ENCODE measurements around the gene SMIM9.
"Not testable (repeated sequence)": the region's sequence is repeated elsewhere in the genome, so short reads cannot be mapped to it uniquely, and the experiment has no call there.

Gene SMIM9

DNA sequence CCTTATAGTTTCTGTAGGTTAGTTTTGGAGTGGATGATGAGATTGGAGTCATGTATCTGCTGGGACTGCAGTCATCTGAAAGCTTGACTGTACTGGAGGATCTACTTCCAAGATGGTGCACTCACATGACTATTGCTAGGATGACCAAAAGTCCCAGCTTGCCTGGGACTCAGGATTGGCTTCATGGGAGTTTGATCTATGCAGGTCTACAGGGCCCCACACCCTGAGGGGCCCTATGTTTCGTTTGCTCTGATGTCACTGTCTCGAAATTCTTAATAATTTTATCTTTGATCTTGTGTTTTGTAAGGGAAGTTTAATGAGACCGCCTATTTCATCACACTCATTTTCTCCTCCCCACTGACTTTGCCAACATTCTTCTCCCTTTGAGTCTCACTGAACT is at the start of gene SMIM9:
Gene SMIM9 (minus strand): TSS at position 101 of the 400 bp plus-strand sequence. CDS start 3,806 bp downstream, outside the sequence.
- DNase-seq (ENCODE audit: low read depth, low spot score): no peak
- Histone ChIP-seq H3K9ac (ENCODE audit: insufficient read length) (no peak within 1 kb of the TSS), H3K27ac (no peak within 1 kb of the TSS), H3K36me3 (ENCODE audit: insufficient read depth, low read length) (no peaks in the 10 kb centered on the region), H3K9me3 (ENCODE audit: low read depth, low read length) (no peaks in the 10 kb centered on the region), H3K4me3 (no peak within 1 kb of the TSS)
- TF ChIP-seq POLR2AphosphoS5 (IDR thresholded peaks at IDR 0.05; ENCODE audit: borderline replicate concordance, low read depth, low read length): no peak

DNA sequence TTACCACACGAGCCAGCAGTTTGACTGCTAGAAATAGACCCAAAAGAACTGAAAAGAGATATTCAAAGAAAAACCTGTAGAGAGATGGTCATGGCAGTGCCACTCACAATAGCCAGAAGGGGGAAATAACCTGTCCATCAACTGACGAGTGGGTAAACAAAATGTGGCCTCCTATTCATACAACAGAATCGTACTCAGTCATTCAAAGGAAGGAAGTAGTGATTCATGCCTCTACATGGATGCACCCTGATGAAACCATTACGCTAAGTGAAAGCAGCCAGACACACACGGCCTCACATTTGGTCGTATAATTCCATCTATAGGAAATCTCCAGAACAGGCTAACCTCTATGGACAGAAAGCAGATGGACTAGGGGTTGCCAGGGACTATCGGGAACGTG is 49.6 kb upstream of the SMIM9 start:
- DNase-seq (ENCODE audit: low read depth, low spot score); H3K9ac ChIP-seq (ENCODE audit: insufficient read length); H3K36me3 ChIP-seq (ENCODE audit: insufficient read depth, low read length); H3K9me3 ChIP-seq (ENCODE audit: low read depth, low read length); H3K4me3 ChIP-seq; H3K27ac ChIP-seq: not testable (repeated sequence)

DNA sequence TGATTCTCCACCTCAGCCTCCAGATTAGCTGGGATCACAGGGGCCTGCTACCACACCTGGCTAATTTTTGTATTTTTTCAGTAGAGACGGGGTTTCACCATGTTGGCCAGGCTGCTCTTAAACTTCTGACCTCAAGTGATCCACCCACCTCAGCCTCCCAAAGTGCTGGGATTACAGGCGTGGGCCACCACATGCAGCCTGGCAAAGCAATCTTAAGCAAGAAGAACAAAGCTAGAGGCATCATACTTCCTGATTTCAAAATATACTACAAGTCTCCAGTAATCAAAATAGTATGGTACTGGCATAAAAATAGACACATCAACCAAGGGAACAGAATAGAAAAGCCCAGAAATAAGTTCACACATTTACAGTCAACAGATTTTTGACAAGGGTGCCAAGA is 38.9 kb upstream of the SMIM9 start:
- TF ChIP-seq EZH2 (IDR thresholded peaks at IDR 0.05) (no peak), POLR2AphosphoS5 (IDR thresholded peaks at IDR 0.05; ENCODE audit: borderline replicate concordance, low read depth, low read length) (no peak), FOXP2 (optimal IDR thresholded peaks at IDR 0.05; ENCODE audit: control extremely low read depth, extremely low read length, insufficient read depth) (no peak)
- H3K4me3 ChIP-seq: no peak overlapping the region
- H3K27ac ChIP-seq: no peak overlapping the region
- no peaks in the 10 kb centered on the region for H3K9me3 ChIP-seq (ENCODE audit: low read depth, low read length)
- no peak for DNase-seq (ENCODE audit: low read depth, low spot score)
- H3K36me3 ChIP-seq (ENCODE audit: insufficient read depth, low read length): no peaks in the 10 kb centered on the region
- H3K9ac ChIP-seq (ENCODE audit: insufficient read length): no peak overlapping the region

DNA sequence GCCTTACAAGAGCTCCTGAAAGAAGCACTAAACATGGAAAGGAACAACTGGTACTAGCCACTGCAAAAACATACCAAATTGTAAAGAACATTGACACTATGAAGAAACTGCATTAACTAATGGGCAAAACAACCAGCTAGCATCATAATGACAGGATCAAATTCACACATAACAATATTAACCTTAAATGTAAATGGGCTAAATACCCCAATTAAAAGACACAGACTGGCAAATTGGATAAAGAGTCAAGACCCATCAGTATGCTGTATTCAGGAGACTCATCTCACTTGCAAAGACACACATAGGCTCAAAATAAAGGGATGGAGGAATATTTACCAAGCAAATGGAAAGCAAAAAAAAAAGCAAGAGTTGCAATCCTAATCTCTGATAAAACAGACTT is 34.1 kb upstream of the SMIM9 start:
- not testable (repeated sequence) for H3K36me3 ChIP-seq (ENCODE audit: insufficient read depth, low read length); H3K4me3 ChIP-seq; H3K9ac ChIP-seq (ENCODE audit: insufficient read length); H3K27ac ChIP-seq; H3K9me3 ChIP-seq (ENCODE audit: low read depth, low read length); DNase-seq (ENCODE audit: low read depth, low spot score)

DNA sequence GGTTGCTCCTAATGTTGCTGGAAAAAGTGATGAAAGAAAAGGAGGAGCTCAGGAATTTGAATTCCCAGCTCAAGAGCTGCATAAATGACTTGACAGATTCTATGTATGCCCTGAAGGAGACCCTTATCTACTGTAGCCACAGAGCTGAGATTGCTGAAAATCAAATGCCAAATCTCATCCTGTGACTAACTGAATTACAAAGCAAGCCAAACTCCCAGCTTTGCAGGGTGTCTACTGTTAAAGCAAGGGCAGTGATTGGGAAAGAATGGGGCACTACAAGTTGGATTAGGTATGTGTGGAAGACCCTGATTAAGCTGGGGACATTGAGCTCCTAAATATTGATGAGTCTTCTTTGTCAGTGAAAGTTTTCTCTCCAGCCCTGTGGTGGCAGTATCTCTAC is 20.8 kb upstream of the SMIM9 start:
- no peaks in the 10 kb centered on the region for H3K36me3 ChIP-seq (ENCODE audit: insufficient read depth, low read length)
- H3K4me3 ChIP-seq: no peak overlapping the region
- DNase-seq (ENCODE audit: low read depth, low spot score): no peak
- H3K27ac ChIP-seq: no peak overlapping the region
- H3K9me3 ChIP-seq (ENCODE audit: low read depth, low read length): no peaks in the 10 kb centered on the region
- H3K9ac ChIP-seq (ENCODE audit: insufficient read length): no peak overlapping the region
- no peak for TF ChIP-seq EZH2 (IDR thresholded peaks at IDR 0.05)
- TF ChIP-seq FOXP2 (optimal IDR thresholded peaks at IDR 0.05; ENCODE audit: control extremely low read depth, extremely low read length, insufficient read depth): no peak
- TF ChIP-seq POLR2AphosphoS5 (IDR thresholded peaks at IDR 0.05; ENCODE audit: borderline replicate concordance, low read depth, low read length): no peak

DNA sequence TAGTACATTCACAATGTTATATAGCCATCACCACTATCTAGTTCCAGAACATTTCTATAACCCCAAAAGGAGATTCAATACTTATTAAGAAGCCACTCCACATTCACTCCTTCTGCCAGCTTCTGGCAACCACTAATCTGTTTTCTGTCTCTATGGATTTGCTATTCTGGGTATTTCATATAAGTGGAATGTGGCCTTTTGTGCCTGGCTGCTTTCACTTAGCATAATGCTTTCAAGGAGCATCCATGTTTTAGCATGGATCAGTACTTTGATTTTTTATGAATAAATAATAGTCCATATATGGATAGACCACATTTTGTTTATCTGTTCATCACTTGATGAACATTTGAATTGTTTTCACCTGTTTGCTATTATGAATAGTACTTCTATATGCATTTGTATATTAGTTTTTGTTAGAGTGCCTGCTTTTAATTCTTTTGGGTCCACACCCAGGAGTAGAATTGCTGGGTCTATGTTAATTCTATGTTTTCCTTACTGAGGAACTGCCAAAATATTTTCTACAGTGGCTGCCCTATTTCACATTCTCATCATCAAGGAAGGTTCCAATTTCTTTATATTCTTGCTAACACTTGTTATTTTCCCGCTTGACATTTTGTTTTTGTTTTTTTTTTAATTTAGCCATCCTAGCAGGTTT is 16.6 kb upstream of the SMIM9 start:
- H3K27ac ChIP-seq: no peak overlapping the region
- DNase-seq (ENCODE audit: low read depth, low spot score): no peak

DNA sequence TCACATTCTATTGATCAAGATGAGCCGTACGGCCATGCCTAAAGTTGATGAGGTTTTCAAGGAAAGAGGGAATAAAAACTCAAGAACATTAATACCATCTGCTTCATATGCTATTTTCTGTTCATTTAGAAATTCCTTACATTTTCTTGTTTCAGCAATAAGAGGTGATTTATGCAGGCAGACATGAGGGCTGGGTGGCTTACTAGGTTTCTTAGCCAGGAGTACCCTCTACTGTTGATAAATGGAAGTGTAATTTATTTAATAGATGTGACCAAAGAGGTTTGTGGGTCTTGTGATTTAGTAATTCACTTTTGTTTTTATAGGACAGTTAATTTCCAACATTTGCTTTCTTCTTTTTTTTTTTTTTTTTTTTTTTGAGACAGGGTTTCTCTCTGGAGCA is 6.4 kb upstream of the SMIM9 start:
- DNase-seq (ENCODE audit: low read depth, low spot score): no peak
- H3K27ac ChIP-seq: no peak overlapping the region
- no peaks in the 10 kb centered on the region for H3K36me3 ChIP-seq (ENCODE audit: insufficient read depth, low read length)
- no peaks in the 10 kb centered on the region for H3K9me3 ChIP-seq (ENCODE audit: low read depth, low read length)
- no peak overlapping the region for H3K9ac ChIP-seq (ENCODE audit: insufficient read length)
- H3K4me3 ChIP-seq: no peak overlapping the region
- TF ChIP-seq FOXP2 (optimal IDR thresholded peaks at IDR 0.05; ENCODE audit: control extremely low read depth, extremely low read length, insufficient read depth) (no peak), POLR2AphosphoS5 (IDR thresholded peaks at IDR 0.05; ENCODE audit: borderline replicate concordance, low read depth, low read length) (no peak), EZH2 (IDR thresholded peaks at IDR 0.05) (no peak)

More for the DNA sequence above, 16.6 kb upstream of the SMIM9 start:
- Histone ChIP-seq H3K36me3 (ENCODE audit: insufficient read depth, low read length) (no peaks in the 10 kb centered on the region), H3K9ac (ENCODE audit: insufficient read length) (no peak overlapping the region), H3K9me3 (ENCODE audit: low read depth, low read length) (no peaks in the 10 kb centered on the region), H3K4me3 (no peak overlapping the region)
- TF ChIP-seq EZH2 (IDR thresholded peaks at IDR 0.05) (no peak), POLR2AphosphoS5 (IDR thresholded peaks at IDR 0.05; ENCODE audit: borderline replicate concordance, low read depth, low read length) (no peak), FOXP2 (optimal IDR thresholded peaks at IDR 0.05; ENCODE audit: control extremely low read depth, extremely low read length, insufficient read depth) (no peak)

DNA sequence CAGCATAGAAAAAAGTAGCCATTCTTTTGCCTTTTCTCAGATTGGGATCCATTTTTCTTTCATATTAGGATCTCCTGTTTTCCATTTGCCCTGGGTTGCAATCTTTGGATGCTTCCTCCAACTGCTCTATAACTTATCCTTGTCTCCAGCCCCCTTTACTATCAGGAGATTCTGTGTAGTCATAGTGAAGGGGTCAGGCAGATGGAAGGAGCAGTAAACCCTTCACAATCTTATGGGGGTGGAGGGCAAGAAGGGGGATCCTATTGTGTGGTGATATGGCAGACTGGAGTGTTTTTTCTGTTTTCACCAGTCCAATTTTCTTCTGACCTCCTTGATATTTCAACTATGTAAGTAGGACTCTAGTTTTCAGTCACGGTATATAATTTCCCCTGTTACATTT is 1.7 kb upstream of the SMIM9 start:
- Histone ChIP-seq H3K9me3 (ENCODE audit: low read depth, low read length) (no peaks in the 10 kb centered on the region), H3K4me3 (no peak overlapping the region), H3K27ac (no peak overlapping the region), H3K9ac (ENCODE audit: insufficient read length) (no peak overlapping the region), H3K36me3 (ENCODE audit: insufficient read depth, low read length) (no peaks in the 10 kb centered on the region)
- no peak for TF ChIP-seq EZH2 (IDR thresholded peaks at IDR 0.05)
- TF ChIP-seq FOXP2 (optimal IDR thresholded peaks at IDR 0.05; ENCODE audit: control extremely low read depth, extremely low read length, insufficient read depth): no peak
- TF ChIP-seq POLR2AphosphoS5 (IDR thresholded peaks at IDR 0.05; ENCODE audit: borderline replicate concordance, low read depth, low read length): no peak
- DNase-seq (ENCODE audit: low read depth, low spot score): no peak

DNA sequence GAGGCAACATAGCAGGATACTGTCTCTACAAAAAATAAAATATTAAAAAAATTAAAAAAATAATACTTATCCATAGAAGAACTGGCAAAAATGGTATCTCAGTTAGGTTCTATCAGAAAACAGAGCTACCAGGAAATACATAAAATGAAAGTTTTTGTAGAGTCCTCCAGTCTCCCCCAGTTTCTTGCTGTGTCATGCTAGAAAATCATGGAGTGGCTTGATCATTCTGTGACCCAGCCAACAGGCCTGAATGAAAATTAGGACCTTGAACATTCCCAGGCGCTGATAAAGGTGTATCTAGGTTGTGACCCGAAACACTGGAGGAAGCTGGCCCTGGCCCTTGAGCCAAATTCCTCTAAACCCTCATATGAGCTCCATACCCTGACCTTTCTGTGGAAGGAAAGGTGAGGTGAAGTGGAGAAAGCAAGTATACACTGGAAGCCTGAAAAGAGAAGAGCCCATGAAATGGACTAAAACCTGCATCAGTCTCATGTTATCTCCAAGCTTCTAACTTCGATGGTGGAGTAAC is 652 bp downstream of the SMIM9 start:
- H3K27ac ChIP-seq: no peak overlapping the region
- no peak for DNase-seq (ENCODE audit: low read depth, low spot score)
- TF ChIP-seq POLR2AphosphoS5 (IDR thresholded peaks at IDR 0.05; ENCODE audit: borderline replicate concordance, low read depth, low read length) (no peak), FOXP2 (optimal IDR thresholded peaks at IDR 0.05; ENCODE audit: control extremely low read depth, extremely low read length, insufficient read depth) (no peak), EZH2 (IDR thresholded peaks at IDR 0.05) (no peak)

More for the DNA sequence above, 652 bp downstream of the SMIM9 start:
- Histone ChIP-seq H3K4me3 (no peak overlapping the region), H3K9me3 (ENCODE audit: low read depth, low read length) (no peaks in the 10 kb centered on the region), H3K36me3 (ENCODE audit: insufficient read depth, low read length) (no peaks in the 10 kb centered on the region), H3K9ac (ENCODE audit: insufficient read length) (no peak overlapping the region)

Data from SK-N-MC (cell line).